Parathyroid adenoma (tissue), 2 donors: Measurements from ENCODE around the gene DCTN1.

Experiments used
- H2AFZ ChIP-seq: fragments of 300-600 bp; sonication (generic); one replicate; pipeline ENCODE4 v1.7.0; 2017; ENCODE audit warnings: antibody characterized with exemption, mild to moderate bottlenecking
- H3K27ac ChIP-seq: fragments of 300-600 bp; sonication (generic); one replicate; pipeline ENCODE4 v1.7.0; 2017
- H3K27me3 ChIP-seq: fragments of 300-600 bp; sonication (generic); one replicate; pipeline ENCODE4 v1.7.0; 2017; ENCODE audit warnings: low read length; ENCODE audit not compliant: control insufficient read depth, insufficient read depth
- H3K36me3 ChIP-seq: fragments of 300-600 bp; sonication (generic); one replicate; pipeline ENCODE4 v1.7.0; 2017; ENCODE audit warnings: low read length; ENCODE audit not compliant: control insufficient read depth, insufficient read depth
- H3K4me1 ChIP-seq: fragments of 300-600 bp; sonication (generic); one replicate; pipeline ENCODE4 v1.7.0; 2017; ENCODE audit warnings: control low read depth
- H3K4me2 ChIP-seq: fragments of 300-600 bp; sonication (generic); one replicate; pipeline ENCODE4 v1.7.0; 2017; ENCODE audit warnings: low read length
- H3K4me3 ChIP-seq: fragments of 300-600 bp; sonication (generic); one replicate; pipeline ENCODE4 v1.7.0; 2017; ENCODE audit warnings: low read depth, low read length
- H3K79me2 ChIP-seq: fragments of 300-600 bp; sonication (generic); one replicate; pipeline ENCODE4 v1.7.0; 2017; ENCODE audit warnings: control low read depth
- H3K9ac ChIP-seq: fragments of 300-600 bp; sonication (generic); one replicate; pipeline ENCODE4 v1.7.0; 2017; ENCODE audit warnings: mild to moderate bottlenecking
- H3K9me3 ChIP-seq: fragments of 300-600 bp; sonication (generic); one replicate; pipeline ENCODE4 v1.7.0; 2017; ENCODE audit warnings: low read length; ENCODE audit not compliant: control insufficient read depth
- TF ChIP-seq, protein P1 (sequence below): fragments of 300-600 bp; sonication (generic); IDR thresholded peaks from one replicate; pipeline ENCODE4 v1.7.0; 2017; ENCODE audit warnings: antibody characterized with exemption, mild to moderate bottlenecking
- donor health status: primary hyperparathyroidism.

DCTN1 gene

GRCh38 chr2:74379851-74380789, at the start of gene DCTN1:
Gene DCTN1 (minus strand): TSS chr2:74380311. CDS start chr2:74380037, 274 bp downstream.
- H3K27me3 ChIP-seq: no peaks in the 10 kb centered on the region
- TF ChIP-seq, protein P1, sequence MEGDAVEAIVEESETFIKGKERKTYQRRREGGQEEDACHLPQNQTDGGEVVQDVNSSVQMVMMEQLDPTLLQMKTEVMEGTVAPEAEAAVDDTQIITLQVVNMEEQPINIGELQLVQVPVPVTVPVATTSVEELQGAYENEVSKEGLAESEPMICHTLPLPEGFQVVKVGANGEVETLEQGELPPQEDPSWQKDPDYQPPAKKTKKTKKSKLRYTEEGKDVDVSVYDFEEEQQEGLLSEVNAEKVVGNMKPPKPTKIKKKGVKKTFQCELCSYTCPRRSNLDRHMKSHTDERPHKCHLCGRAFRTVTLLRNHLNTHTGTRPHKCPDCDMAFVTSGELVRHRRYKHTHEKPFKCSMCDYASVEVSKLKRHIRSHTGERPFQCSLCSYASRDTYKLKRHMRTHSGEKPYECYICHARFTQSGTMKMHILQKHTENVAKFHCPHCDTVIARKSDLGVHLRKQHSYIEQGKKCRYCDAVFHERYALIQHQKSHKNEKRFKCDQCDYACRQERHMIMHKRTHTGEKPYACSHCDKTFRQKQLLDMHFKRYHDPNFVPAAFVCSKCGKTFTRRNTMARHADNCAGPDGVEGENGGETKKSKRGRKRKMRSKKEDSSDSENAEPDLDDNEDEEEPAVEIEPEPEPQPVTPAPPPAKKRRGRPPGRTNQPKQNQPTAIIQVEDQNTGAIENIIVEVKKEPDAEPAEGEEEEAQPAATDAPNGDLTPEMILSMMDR: no peak
- no peaks in the 10 kb centered on the region for H3K9me3 ChIP-seq
- H3K4me3 ChIP-seq: peak within 1 kb of the TSS; percentile 42
- H2AFZ ChIP-seq: peak within 1 kb of the TSS; percentile 40
- no peaks in the 10 kb centered on the region for H3K36me3 ChIP-seq
- peaks cover 23% of the 10 kb centered on the region for H3K4me1 ChIP-seq
- peaks cover 80% of the 10 kb centered on the region for H3K79me2 ChIP-seq
- H3K4me2 ChIP-seq: peak within 1 kb of the TSS; percentile 67
- H3K9ac ChIP-seq: peak within 1 kb of the TSS; percentile 49
- H3K27ac ChIP-seq: peak within 1 kb of the TSS; percentile 56

GRCh38 chr2:74428675-74429074, 48.6 kb upstream of the DCTN1 start:
- Histone ChIP-seq H3K27me3 (no peaks in the 10 kb centered on the region), H3K27ac (no peak overlapping the region), H3K79me2 (peaks cover 3% of the 10 kb centered on the region), H3K36me3 (no peaks in the 10 kb centered on the region), H3K9me3 (no peaks in the 10 kb centered on the region), H3K4me1 (no peaks in the 10 kb centered on the region), H3K4me2 (no peak overlapping the region), H2AFZ (no peak overlapping the region), H3K4me3 (no peak overlapping the region), H3K9ac (no peak overlapping the region)
- TF ChIP-seq, protein P1: no peak

- H3K36me3 ChIP-seq: no peaks in the 10 kb centered on the region
- no peaks in the 10 kb centered on the region for H3K4me1 ChIP-seq
- no peaks in the 10 kb centered on the region for H3K27me3 ChIP-seq
Observed at GRCh38 chr2:74427551-74427950, 47.4 kb upstream of the DCTN1 start.

DNA sequence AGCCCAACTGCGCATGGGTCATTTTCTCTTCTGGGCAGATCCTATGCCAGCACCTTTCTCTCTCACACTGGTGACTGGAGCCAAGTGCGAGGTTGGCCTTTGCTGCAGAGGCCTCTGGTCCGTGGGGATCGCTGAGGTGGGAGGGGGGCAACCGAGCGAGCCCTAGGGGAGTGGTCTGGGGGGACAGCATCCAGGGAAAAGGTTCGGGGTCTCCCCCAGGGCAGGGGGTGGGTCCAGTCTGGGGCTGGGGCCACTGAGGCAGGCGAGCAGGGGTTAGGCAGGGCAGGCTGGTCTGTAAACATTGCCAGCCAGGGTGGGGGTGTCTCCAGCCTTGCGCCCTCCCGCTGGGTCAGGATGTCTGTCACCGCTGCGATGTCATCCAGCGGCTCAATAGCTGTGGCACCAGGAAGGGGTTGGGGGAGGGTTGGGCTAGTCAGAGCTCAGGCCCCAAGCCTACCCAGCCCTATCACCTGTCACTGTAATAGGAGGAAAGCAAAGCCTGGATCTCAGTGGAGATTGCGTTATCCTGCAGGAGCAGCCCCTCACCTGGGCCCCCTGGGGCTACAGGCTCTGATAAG, 46.2 kb upstream of the DCTN1 start:
- Histone ChIP-seq H3K4me1 (no peaks in the 10 kb centered on the region), H3K4me2 (no peak overlapping the region), H3K9me3 (no peaks in the 10 kb centered on the region), H3K79me2 (no peaks in the 10 kb centered on the region), H3K27ac (no peak overlapping the region), H3K27me3 (no peaks in the 10 kb centered on the region), H3K36me3 (no peaks in the 10 kb centered on the region), H2AFZ (no peak overlapping the region), H3K9ac (no peak overlapping the region), H3K4me3 (no peak overlapping the region)
- TF ChIP-seq, protein P1: no peak

More at GRCh38 chr2:74427551-74427950, 47.4 kb upstream of the DCTN1 start:
- Histone ChIP-seq H3K4me2 (no peak overlapping the region), H3K79me2 (peaks cover 2% of the 10 kb centered on the region), H2AFZ (no peak overlapping the region), H3K9ac (no peak overlapping the region), H3K27ac (no peak overlapping the region), H3K4me3 (no peak overlapping the region), H3K9me3 (no peaks in the 10 kb centered on the region)
- TF ChIP-seq, protein P1: no peak
